HFF-Myc (cell line): Measurements from ENCODE around the gene DTL.

Source experiments
- DNase-seq: peaks from one replicate; pipeline ENCODE4 v3.0.0-alpha.2; 2011; ENCODE audit warnings: low read depth; ENCODE audit errors: extremely low read depth
- H3K4me3 ChIP-seq: replicated peaks from 2 replicates; pipeline ENCODE4 v1.5.1; 2011; ENCODE audit warnings: low read depth, mild to moderate bottlenecking, control low read depth, low read length
- TF ChIP-seq, protein P1 (sequence below): IDR thresholded peaks from 2 replicates; pipeline ENCODE4 v1.5.1; 2012; ENCODE audit warnings: mild to moderate bottlenecking, low read depth, low read length, control low read depth; ENCODE audit errors: missing control alignments

Gene DTL

DNA sequence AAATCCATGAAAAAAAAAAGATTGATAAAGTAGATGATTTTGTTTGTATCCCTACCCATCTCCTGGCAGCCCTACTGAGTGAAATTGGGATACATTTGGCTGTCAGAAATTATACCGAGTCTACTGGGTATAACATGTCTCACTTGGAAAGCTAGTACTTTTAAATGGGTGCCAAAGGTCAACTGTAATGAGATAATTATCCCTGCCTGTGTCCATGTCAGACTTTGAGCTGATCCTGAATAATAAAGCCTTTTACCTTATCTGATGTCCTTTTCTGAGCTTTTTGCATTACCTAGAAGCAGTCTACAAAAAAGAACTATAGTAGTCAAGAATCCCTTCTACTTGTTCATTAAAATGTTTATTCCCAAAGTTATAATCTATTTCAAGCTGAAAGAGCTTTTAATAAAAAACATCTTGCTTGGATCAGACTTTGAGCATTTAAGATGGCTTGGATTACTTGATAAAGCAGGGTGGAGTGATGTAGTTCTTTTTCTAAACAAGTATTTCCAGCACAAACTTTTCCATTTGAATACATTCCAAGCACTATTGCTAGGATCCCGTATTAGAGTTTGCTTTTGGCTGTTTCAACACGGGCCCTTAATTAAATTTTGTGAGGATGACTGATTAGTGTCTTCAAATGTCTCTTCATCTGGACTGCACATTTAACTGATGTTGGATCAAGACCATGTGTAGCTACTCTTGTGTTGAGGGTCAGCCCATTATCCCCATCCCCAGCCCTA, 69.2 kb downstream of the DTL start:
- H3K4me3 ChIP-seq = no peak overlapping the region
- no peak for DNase-seq
- TF ChIP-seq, protein P1, sequence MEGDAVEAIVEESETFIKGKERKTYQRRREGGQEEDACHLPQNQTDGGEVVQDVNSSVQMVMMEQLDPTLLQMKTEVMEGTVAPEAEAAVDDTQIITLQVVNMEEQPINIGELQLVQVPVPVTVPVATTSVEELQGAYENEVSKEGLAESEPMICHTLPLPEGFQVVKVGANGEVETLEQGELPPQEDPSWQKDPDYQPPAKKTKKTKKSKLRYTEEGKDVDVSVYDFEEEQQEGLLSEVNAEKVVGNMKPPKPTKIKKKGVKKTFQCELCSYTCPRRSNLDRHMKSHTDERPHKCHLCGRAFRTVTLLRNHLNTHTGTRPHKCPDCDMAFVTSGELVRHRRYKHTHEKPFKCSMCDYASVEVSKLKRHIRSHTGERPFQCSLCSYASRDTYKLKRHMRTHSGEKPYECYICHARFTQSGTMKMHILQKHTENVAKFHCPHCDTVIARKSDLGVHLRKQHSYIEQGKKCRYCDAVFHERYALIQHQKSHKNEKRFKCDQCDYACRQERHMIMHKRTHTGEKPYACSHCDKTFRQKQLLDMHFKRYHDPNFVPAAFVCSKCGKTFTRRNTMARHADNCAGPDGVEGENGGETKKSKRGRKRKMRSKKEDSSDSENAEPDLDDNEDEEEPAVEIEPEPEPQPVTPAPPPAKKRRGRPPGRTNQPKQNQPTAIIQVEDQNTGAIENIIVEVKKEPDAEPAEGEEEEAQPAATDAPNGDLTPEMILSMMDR = no peak

DNA sequence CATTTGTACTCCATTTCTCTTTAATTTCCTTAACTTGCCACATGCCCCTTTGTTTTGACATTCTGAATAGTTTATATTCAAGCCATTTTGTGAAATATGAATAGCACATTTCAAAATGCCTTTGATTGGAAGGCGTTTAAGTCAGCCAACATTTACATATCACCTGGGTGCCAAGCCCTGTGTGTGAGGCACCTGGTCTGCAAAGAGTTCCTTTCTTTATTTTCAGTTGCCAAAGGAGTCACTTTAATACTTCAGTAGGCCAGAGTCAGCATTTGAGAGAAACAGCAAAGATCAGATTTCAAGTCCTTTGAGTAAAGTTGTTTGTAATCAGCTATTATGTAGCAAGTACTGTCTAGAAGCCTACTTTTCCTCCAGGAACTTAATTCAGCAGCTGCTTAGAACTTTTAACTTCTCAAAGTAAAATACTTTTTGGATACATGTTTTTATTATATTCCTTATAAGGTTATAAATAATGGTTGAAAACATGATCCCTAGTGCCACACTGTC, 70.8 kb downstream of the DTL start:
- no peak for DNase-seq
- no peak overlapping the region for H3K4me3 ChIP-seq

DNA sequence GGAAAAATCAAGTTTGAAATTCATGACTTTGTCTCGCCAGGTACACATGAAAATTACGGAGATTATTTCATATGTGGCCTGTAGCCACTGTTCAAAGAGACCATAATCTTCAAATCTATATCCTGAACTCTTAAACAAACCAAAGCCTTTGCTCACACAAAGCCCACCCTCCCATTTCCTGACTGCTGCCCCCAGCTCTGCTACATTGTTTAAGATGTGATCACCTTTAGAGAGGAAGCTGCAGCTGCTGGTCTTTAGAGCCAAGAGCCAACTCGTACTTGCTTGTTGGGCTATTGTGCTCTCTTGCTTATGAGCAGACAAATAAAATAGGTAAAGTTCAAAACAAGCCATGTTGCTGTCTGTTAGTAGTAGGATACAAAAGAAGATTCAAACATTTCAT, 71.9 kb downstream of the DTL start:
- DNase-seq = no peak
- TF ChIP-seq, protein P1 = no peak
- no peak overlapping the region for H3K4me3 ChIP-seq

More for the DNA sequence above, 70.8 kb downstream of the DTL start:
- TF ChIP-seq, protein P1 = no peak

DNA sequence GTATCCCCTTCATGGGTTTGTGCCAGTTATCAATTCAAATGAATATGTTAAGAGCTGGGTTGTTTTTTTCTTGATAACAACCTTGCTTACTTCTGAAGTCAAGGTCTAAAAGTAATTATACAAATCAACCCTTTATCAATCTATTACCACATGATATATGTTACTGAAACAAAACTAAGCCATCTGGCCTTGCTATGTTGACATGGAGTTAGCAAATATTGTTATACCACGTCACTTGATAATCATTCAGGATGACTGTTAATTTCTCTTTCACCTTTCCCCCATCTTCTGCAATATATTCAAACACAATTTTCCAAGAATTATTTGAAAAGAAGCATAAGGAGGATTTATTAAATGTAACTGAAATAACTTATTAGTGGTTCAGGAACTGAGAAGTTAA, 72.6 kb downstream of the DTL start:
- TF ChIP-seq, protein P1 = no peak
- no peak overlapping the region for H3K4me3 ChIP-seq
- DNase-seq = no peak

DNA sequence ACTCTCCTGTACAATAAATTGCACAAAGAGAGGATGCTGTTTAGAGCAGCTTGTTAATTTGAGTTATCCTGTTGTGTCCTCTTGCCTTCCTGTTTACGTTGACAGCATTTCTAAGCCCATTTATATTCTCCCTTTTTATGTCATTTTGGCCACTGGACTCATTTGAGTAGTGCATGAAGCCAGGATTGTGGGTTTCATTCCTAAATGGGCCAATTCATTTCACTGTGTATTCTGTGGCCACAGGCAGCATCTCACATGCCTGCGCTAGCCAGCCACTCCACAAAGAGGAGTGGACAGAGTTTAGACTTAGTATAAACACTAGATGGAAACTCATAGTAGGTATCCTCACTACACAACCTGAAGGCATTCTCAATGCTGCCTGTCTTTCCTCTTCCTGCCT, 73.4 kb downstream of the DTL start:
- no peak overlapping the region for H3K4me3 ChIP-seq
- no peak for DNase-seq
- TF ChIP-seq, protein P1 = no peak

DNA sequence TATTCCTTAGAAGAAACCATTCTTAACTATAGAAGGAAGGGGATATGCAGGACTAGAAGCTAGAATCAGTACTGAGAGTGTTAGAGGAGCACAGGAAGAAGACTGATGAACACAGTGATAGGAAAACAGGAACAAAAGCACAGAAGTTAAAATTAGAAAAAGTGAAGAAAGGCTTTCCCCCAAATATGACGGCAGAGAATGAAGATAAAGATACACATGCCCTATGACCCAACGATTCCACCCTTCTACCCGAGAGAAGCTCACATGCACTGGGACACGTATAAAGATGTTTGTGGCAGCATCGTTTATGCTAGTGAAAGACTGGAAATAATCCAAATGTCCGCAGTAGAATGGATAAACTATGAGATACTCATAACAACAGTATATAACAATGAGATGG, 74.2 kb downstream of the DTL start:
- TF ChIP-seq, protein P1 = no peak
- no peak overlapping the region for H3K4me3 ChIP-seq
- no peak for DNase-seq
